ENCODE results near the gene SPACDR. TPM values are rescaled to one million over a fixed set of nuclear protein-coding genes. Genes with fewer than 3 reads are reported as not detected.

Gene SPACDR
- total RNA-seq, 4 donors from 2014 or later = 0.53 TPM; not detected in 3

GRCh38 chr7:100438172-100438571 lies 25.9 kb downstream of the SPACDR start:
- 56% methylated on average over 2 of the region's 2 CpGs for WGBS
- H3K9me3 ChIP-seq = no peaks in the 10 kb centered on the region
- H3K27ac ChIP-seq = no peak overlapping the region
- H3K4me3 ChIP-seq = no peak overlapping the region
- H3K27me3 ChIP-seq = no peaks in the 10 kb centered on the region
- peaks cover 15% of the 10 kb centered on the region for H3K36me3 ChIP-seq
- TF ChIP-seq POLR2A (IDR thresholded peaks at IDR 0.05) (no peak), POLR2AphosphoS5 (IDR thresholded peaks at IDR 0.05) (no peak)
- no peak for DNase-seq (ENCODE audit: low spot score in 2 of 2)
- H3K4me1 ChIP-seq = peaks cover 23% of the 10 kb centered on the region

GRCh38 chr7:100437150-100438100 lies 26.6 kb downstream of the SPACDR start:
- Histone ChIP-seq H3K9me3 (no peaks in the 10 kb centered on the region), H3K36me3 (peaks cover 19% of the 10 kb centered on the region), H3K27me3 (no peaks in the 10 kb centered on the region), H3K27ac (no peak overlapping the region), H3K4me3 (peak overlapping the region; percentile 63), H3K4me1 (peaks cover 30% of the 10 kb centered on the region)
- WGBS = 85% methylated on average over 28 of the region's 28 CpGs
- TF ChIP-seq CTCF (IDR thresholded peaks at IDR 0.05) = no peak
- no peak for TF ChIP-seq EP300 (IDR thresholded peaks at IDR 0.05)
- no peak for TF ChIP-seq POLR2A (IDR thresholded peaks at IDR 0.05)
- no peak for TF ChIP-seq POLR2AphosphoS5 (IDR thresholded peaks at IDR 0.05)
- DNase-seq (ENCODE audit: low spot score in 2 of 2) = peak; percentile 45 to 68

- H3K9me3 ChIP-seq = no peaks in the 10 kb centered on the region
- TF ChIP-seq POLR2AphosphoS5 (IDR thresholded peaks at IDR 0.05) (peak in 1 of 3 donors; percentile 6), CTCF (IDR thresholded peaks at IDR 0.05) (no peak)
- peak overlapping the region; percentile 94 for H3K27ac ChIP-seq
- 5% methylated on average over 18 of the region's 81 CpGs for WGBS
- H3K36me3 ChIP-seq = peaks cover 19% of the 10 kb centered on the region
- H3K4me3 ChIP-seq = peak overlapping the region; percentile 63
- DNase-seq (ENCODE audit: low spot score in 2 of 2) = peak in 1 of 2 donors; percentile 74
- H3K4me1 ChIP-seq = peaks cover 47% of the 10 kb centered on the region
- H3K27me3 ChIP-seq = no peaks in the 10 kb centered on the region
These were observed 28.4 kb downstream of the SPACDR start for GRCh38 chr7:100435401-100436304.

DNA sequence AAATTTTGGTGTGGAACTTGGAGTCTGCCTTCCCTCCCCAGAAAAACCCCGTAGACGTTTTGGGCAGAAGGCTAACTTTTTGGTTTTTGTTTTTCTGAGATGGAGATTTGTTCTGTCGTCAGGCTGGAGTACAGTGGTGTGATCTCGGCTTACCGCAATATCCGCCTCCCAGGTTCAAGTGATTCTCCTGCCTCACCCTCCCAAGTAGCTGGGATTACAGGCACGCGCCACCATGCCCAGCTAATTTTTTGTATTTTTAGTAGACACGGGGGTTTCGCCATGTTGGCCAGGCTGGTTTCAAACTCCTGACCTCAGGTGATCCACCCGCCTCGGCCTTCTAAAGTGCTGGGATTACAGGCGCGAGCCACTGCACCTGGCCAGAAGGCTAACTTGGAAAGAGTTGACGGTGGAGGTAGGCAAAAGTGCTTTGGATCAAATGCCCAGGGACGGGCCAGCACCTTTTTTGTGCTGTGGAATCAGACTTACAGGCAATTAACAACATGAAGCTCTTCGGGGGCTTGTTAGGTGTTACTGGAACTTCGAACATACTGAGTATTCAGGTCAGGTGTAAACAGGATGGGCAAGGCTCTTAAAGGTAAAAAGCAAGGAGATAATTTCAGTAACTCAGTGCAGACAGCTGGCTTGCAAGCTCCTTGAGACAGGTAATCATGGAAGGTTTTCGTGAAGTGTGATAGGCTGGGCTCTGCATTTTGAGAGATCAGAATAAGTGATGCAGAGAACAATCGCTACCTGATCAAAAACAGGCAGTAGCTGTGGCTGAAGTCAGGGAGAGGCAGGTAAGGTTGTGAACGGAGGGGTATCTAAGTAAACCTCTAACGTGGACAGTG lies 29.5 kb downstream of the SPACDR start:
- Histone ChIP-seq H3K27ac (peak overlapping the region; percentile 94), H3K4me1 (peaks cover 54% of the 10 kb centered on the region), H3K36me3 (peaks cover 19% of the 10 kb centered on the region), H3K27me3 (no peaks in the 10 kb centered on the region), H3K9me3 (no peaks in the 10 kb centered on the region), H3K4me3 (peak overlapping the region; percentile 63)
- no peak for TF ChIP-seq CTCF (IDR thresholded peaks at IDR 0.05)
- 79% methylated on average over 22 of the region's 22 CpGs for WGBS
- DNase-seq (ENCODE audit: low spot score in 2 of 2) = peak in 1 of 2 donors; percentile 45

DNA sequence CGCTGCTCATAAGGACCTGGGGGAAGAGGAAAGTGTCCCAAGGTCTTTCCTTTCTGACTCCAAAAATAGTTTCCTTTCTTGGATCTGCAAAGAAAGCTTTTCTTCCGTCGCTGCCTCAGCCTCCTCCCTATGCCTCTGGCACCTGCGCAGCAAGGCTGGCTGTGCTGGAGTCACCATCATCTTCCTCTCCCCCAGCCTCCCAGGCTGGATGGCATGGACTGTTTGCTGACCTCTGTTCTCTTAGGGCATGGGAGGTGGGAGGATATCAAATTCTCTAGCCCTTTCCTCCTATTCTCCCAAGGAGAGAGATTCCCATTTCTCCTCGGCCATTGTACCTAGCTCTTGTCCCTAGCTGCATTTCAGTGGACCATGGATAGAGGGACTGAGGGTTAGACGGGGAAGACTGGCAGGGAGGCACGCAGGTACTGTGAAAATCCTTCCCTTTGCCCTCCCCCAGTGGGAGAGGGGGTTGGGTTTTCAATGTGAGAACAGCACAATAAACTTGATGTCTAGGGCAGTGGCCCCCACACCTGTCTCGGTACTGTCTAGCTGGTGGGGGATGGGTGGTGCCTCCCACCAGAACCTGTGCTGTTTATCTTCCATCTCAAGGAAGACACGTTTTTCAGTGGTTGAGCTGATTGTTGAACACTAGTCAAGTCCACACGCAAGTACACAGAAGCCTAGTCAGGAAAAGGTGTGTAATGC lies 30.3 kb downstream of the SPACDR start:
- peaks cover 54% of the 10 kb centered on the region for H3K4me1 ChIP-seq

More for the DNA sequence above, 30.3 kb downstream of the SPACDR start:
- Histone ChIP-seq H3K9me3 (no peaks in the 10 kb centered on the region), H3K27ac (no peak overlapping the region), H3K27me3 (no peaks in the 10 kb centered on the region), H3K4me3 (no peak overlapping the region), H3K36me3 (peaks cover 19% of the 10 kb centered on the region)
- DNase-seq (ENCODE audit: low spot score in 2 of 2) = no peak
- WGBS = 79% methylated on average over 10 of the region's 10 CpGs
- TF ChIP-seq POLR2A (IDR thresholded peaks at IDR 0.05) (no peak), CTCF (IDR thresholded peaks at IDR 0.05) (no peak), EP300 (IDR thresholded peaks at IDR 0.05) (no peak), POLR2AphosphoS5 (IDR thresholded peaks at IDR 0.05) (no peak)

All from suprapubic skin (tissue), 4 donors.